H1 (cell line): ENCODE measurements around the gene R3HDML. TPM values are rescaled to one million over a fixed set of nuclear protein-coding genes. Genes with fewer than 3 reads are reported as not detected.

ENCODE experiments used
- CHD2 ChIP-seq: IDR thresholded peaks from 2 replicates; pipeline ENCODE4 v1.6.1; 2012; ENCODE audit warnings: low read length, improper control_type of control experiment
- EZH2 ChIP-seq: fragments of 200-600 bp; sonication (generic); IDR thresholded peaks from 2 replicates; pipeline ENCODE4 v1.7.1; 2012; ENCODE audit warnings: low read depth, mild to moderate bottlenecking, moderate library complexity, low read length, inconsistent platforms; ENCODE audit not compliant: severe bottlenecking
- GABPA ChIP-seq: IDR thresholded peaks from 2 replicates; pipeline ENCODE4 v1.6.1; 2011; ENCODE audit warnings: mild to moderate bottlenecking, low read length, moderate library complexity, borderline replicate concordance; ENCODE audit not compliant: insufficient read depth
- SAP30 ChIP-seq: fragments of 300-600 bp; sonication (generic); IDR thresholded peaks from 2 replicates; pipeline ENCODE4 v1.7.1; 2012; ENCODE audit warnings: low read length, moderate library complexity, mild to moderate bottlenecking, inconsistent platforms; ENCODE audit not compliant: insufficient read depth, insufficient replicate concordance
- SIRT6 ChIP-seq: IDR thresholded peaks from one replicate; pipeline ENCODE4 v1.7.1; 2012; ENCODE audit warnings: low read length, inconsistent platforms
- TBP ChIP-seq: IDR thresholded peaks from 2 replicates; pipeline ENCODE4 v1.6.1; 2011; ENCODE audit warnings: low read depth, low read length, improper control_type of control experiment
- polyA plus RNA-seq, 7 experiments: library from polyadenylated mRNA; depleted of rRNA in 3 of 7; stranded (reverse) in 5 of 7; unstranded in 2 of 7; fragments of >200 nt in 5 of 7; fragments of 200-250 nt in 2 of 7; gene quantifications; 1 replicate in 5 of 7; 2 replicates in 1 of 7; 4 replicates in 1 of 7; pipeline versions ENCODE4 v1.2.1 to v1.2.3, GENCODE V29; 2011 to 2013; ENCODE audit warnings: missing spikeins in 2 of 7, mixed read lengths in 2 of 7
- total RNA-seq: library from RNA; stranded (reverse); fragmentation: NEBNext Ultra II Directional; extraction: Animal tissue kit (Norgen Biotek cat#: 25700); gene quantifications from 2 replicates; pipeline ENCODE4 v1.2.1, GENCODE V29; 2021
- TF ChIP-seq, protein P1 (sequence below): IDR thresholded peaks from 2 replicates; pipeline ENCODE4 v1.6.1; 2012; ENCODE audit warnings: low read length, inconsistent platforms

R3HDML gene
- total and polyA plus RNA-seq, 2 of the 8 experiments (the other 6 are each of a cell fraction or from before 2014, with no cell fraction given) = not detected

DNA sequence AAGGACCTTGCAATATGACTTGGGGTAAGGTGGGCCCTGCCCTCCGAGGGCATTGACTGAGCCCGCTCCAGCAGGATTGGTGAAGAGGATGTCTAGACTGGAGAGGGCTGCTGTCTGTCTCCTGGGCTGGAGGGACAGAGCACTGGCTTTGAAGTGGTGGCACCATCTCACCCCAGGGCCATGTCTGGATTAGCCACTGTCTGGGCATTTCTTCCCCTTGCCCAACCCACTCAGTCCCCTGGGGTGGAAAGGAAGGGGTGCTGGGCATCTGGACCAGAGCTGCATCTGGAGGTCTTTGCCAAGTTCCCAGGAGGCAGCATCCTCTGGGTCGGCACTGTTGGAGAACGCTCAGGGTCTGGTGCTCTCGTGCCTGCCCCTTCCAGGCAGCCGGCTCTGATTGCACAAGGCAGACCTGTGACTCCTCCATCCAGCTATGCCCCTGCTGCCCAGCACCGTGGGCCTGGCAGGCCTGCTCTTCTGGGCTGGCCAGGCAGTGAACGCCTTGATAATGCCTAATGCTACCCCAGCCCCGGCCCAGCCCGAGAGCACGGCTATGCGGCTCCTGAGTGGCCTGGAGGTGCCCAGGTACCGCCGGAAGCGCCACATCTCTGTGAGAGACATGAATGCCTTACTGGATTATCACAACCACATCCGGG lies at the start of gene R3HDML (continued):
- TF ChIP-seq GABPA (no peak), TBP (no peak), EZH2 (no peak), CHD2 (no peak), SAP30 (no peak), SIRT6 (no peak)
- TF ChIP-seq, protein P1, sequence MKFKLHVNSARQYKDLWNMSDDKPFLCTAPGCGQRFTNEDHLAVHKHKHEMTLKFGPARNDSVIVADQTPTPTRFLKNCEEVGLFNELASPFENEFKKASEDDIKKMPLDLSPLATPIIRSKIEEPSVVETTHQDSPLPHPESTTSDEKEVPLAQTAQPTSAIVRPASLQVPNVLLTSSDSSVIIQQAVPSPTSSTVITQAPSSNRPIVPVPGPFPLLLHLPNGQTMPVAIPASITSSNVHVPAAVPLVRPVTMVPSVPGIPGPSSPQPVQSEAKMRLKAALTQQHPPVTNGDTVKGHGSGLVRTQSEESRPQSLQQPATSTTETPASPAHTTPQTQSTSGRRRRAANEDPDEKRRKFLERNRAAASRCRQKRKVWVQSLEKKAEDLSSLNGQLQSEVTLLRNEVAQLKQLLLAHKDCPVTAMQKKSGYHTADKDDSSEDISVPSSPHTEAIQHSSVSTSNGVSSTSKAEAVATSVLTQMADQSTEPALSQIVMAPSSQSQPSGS = no peak
